HG03139 (cell line): Measurements from ENCODE around the gene KRT32.
"Not testable (repeated sequence)": the region's sequence is repeated elsewhere in the genome, so short reads cannot be mapped to it uniquely, and the experiment has no call there.

Experiments used
- ATAC-seq: cut with Tn5 transposase; IDR thresholded peaks from one replicate; pipeline ENCODE4 v1.9.1; 2021; ENCODE audit not compliant: unreplicated experiment

The KRT32 gene

GRCh38 chr17:41433586-41433985 lies 33.6 kb downstream of the KRT32 start:
- ATAC-seq, result no peak

GRCh38 chr17:41430376-41430775 lies 36.8 kb downstream of the KRT32 start:
- ATAC-seq, result not testable (repeated sequence)

- ATAC-seq, result no peak
Observed at GRCh38 chr17:41429667-41430066, 37.5 kb downstream of the KRT32 start.

- ATAC-seq, result no peak
Observed at GRCh38 chr17:41428591-41429291, 38.4 kb downstream of the KRT32 start.

- no peak for ATAC-seq
Observed at GRCh38 chr17:41424111-41424635, 43.0 kb downstream of the KRT32 start, which contains the start of gene KRT37. TSS of gene KRT37 (minus strand) at chr17:41424585. CDS start at chr17:41424523, 62 bp downstream.

GRCh38 chr17:41422586-41422985 lies 44.6 kb downstream of the KRT32 start:
- not testable (repeated sequence) for ATAC-seq

- no peak for ATAC-seq
Observed at GRCh38 chr17:41421617-41422016, 45.6 kb downstream of the KRT32 start.

GRCh38 chr17:41421116-41421515 lies 46.1 kb downstream of the KRT32 start:
- ATAC-seq, result no peak

- no peak for ATAC-seq
Observed at GRCh38 chr17:41420134-41420533, 47.1 kb downstream of the KRT32 start.

GRCh38 chr17:41419716-41420115 lies 47.5 kb downstream of the KRT32 start:
- no peak for ATAC-seq

- no peak for ATAC-seq
Observed at GRCh38 chr17:41418116-41418860, 48.9 kb downstream of the KRT32 start.

- no peak for ATAC-seq
Observed at GRCh38 chr17:41417576-41418015, 49.6 kb downstream of the KRT32 start.

GRCh38 chr17:41417127-41417526 lies 50.1 kb downstream of the KRT32 start:
- ATAC-seq, result no peak

GRCh38 chr17:41416479-41416878 lies 50.7 kb downstream of the KRT32 start:
- ATAC-seq, result no peak

- ATAC-seq, result no peak
Observed at GRCh38 chr17:41415833-41416335, 51.3 kb downstream of the KRT32 start.

- ATAC-seq, result no peak
Observed at GRCh38 chr17:41415411-41415810, 51.8 kb downstream of the KRT32 start.

- no peak for ATAC-seq
Observed at GRCh38 chr17:41413982-41414381, 53.2 kb downstream of the KRT32 start.

- no peak for ATAC-seq
Observed at GRCh38 chr17:41413353-41413957, 53.7 kb downstream of the KRT32 start.

- no peak for ATAC-seq
Observed at GRCh38 chr17:41411072-41411840, 55.9 kb downstream of the KRT32 start.
